ENCODE results near the gene POTEG.
"Not testable (repeated sequence)": the region's sequence is repeated elsewhere in the genome, so short reads cannot be mapped to it uniquely, and the experiment has no call there.

GRCh38 chr14:19383008-19383584 is 51.0 kb downstream of the POTEG start:
- TF ChIP-seq, protein P1, sequence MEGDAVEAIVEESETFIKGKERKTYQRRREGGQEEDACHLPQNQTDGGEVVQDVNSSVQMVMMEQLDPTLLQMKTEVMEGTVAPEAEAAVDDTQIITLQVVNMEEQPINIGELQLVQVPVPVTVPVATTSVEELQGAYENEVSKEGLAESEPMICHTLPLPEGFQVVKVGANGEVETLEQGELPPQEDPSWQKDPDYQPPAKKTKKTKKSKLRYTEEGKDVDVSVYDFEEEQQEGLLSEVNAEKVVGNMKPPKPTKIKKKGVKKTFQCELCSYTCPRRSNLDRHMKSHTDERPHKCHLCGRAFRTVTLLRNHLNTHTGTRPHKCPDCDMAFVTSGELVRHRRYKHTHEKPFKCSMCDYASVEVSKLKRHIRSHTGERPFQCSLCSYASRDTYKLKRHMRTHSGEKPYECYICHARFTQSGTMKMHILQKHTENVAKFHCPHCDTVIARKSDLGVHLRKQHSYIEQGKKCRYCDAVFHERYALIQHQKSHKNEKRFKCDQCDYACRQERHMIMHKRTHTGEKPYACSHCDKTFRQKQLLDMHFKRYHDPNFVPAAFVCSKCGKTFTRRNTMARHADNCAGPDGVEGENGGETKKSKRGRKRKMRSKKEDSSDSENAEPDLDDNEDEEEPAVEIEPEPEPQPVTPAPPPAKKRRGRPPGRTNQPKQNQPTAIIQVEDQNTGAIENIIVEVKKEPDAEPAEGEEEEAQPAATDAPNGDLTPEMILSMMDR (conservative IDR thresholded peaks at IDR 0.05; ENCODE audit: low read length): not testable (repeated sequence)
- TF ChIP-seq EZH2phosphoT487 (IDR thresholded peaks at IDR 0.05; ENCODE audit: borderline replicate concordance, low read depth, low read length): not testable (repeated sequence)

Data from OCI-LY7 (cell line).